ENCODE measurements around the gene HAPLN2. TPM values are rescaled to one million over a fixed set of nuclear protein-coding genes. Genes with fewer than 3 reads are reported as not detected.

The HAPLN2 gene
- total and polyA plus RNA-seq, 12 donors, result 0.17 to 3.1 (median 1.1) TPM; not detected in 4

GRCh38 chr1:156646738-156647211 is 27.6 kb downstream of the HAPLN2 start:
- intact Hi-C loops (cut with DNase I), result no loop called here
- TF ChIP-seq CTCF (IDR thresholded peaks at IDR 0.05) (no peak), POLR2A (IDR thresholded peaks at IDR 0.05) (no peak)
- Histone ChIP-seq H3K27ac (no peak overlapping the region), H3K4me1 (replicated peaks in 1 of 2) (peaks cover 6 to 8% of the 10 kb centered on the region in 2 donors), H3K4me3 (no peak overlapping the region), H3K27me3 (peaks cover 26% of the 10 kb centered on the region), H3K9me3 (replicated peaks in 1 of 3) (no peaks in the 10 kb centered on the region), H3K36me3 (replicated peaks in 1 of 2) (no peaks in the 10 kb centered on the region)
- WGBS, 4 donors, result 11 to 23% (median 12%) methylated on average over 7 to 51 of the region's 51 CpGs
- DNase-seq, result no peak

- H3K4me3 ChIP-seq, result no peak overlapping the region
- H3K27me3 ChIP-seq, result peaks cover 20% of the 10 kb centered on the region
- no peak for DNase-seq
- peaks cover under 1 to 2% of the 10 kb centered on the region in 2 donors for H3K4me1 ChIP-seq (replicated peaks in 1 of 2)
- intact Hi-C loops (cut with DNase I), result no loop called here
- H3K27ac ChIP-seq, result no peak overlapping the region
- no peaks in the 10 kb centered on the region for H3K9me3 ChIP-seq (replicated peaks in 1 of 3)
- H3K36me3 ChIP-seq (replicated peaks in 1 of 2), result no peaks in the 10 kb centered on the region
- TF ChIP-seq POLR2A (IDR thresholded peaks at IDR 0.05) (no peak), CTCF (IDR thresholded peaks at IDR 0.05) (no peak)
- WGBS, 4 donors, result 71 to 85% (median 74%) methylated on average over 9 to 10 of the region's 10 CpGs
These were observed 28.1 kb downstream of the HAPLN2 start for GRCh38 chr1:156647351-156647750.

GRCh38 chr1:156648496-156648895 is 29.3 kb downstream of the HAPLN2 start:
- Histone ChIP-seq H3K9me3 (replicated peaks in 1 of 3) (no peaks in the 10 kb centered on the region), H3K36me3 (replicated peaks in 1 of 2) (no peaks in the 10 kb centered on the region), H3K4me1 (replicated peaks in 1 of 2) (no peaks in the 10 kb centered on the region), H3K27ac (no peak overlapping the region), H3K27me3 (peaks cover 13% of the 10 kb centered on the region), H3K4me3 (no peak overlapping the region)
- DNase-seq, result no peak
- 70 to 86% (median 78%) methylated on average over 2 to 10 of the region's 10 CpGs for WGBS, 4 donors
- no peak for TF ChIP-seq POLR2A (IDR thresholded peaks at IDR 0.05)
- TF ChIP-seq CTCF (IDR thresholded peaks at IDR 0.05), result no peak
- intact Hi-C loops (cut with DNase I), result no loop called here

GRCh38 chr1:156648951-156649350 is 29.7 kb downstream of the HAPLN2 start:
- TF ChIP-seq POLR2A (IDR thresholded peaks at IDR 0.05) (no peak), CTCF (IDR thresholded peaks at IDR 0.05) (no peak)
- Histone ChIP-seq H3K36me3 (replicated peaks in 1 of 2) (no peaks in the 10 kb centered on the region), H3K27ac (no peak overlapping the region), H3K4me1 (replicated peaks in 1 of 2) (no peaks in the 10 kb centered on the region), H3K27me3 (peaks cover 13% of the 10 kb centered on the region), H3K4me3 (no peak overlapping the region), H3K9me3 (replicated peaks in 1 of 3) (no peaks in the 10 kb centered on the region)
- intact Hi-C loops (cut with DNase I), result no loop called here
- 11 to 30% (median 26%) methylated on average over 1 to 2 of the region's 2 CpGs for WGBS, 4 donors
- DNase-seq, result no peak

All from adrenal gland (tissue), 12 donors.